OCI-LY7 (cell line): Measurements from ENCODE around the gene ROR2. TPM values are rescaled to one million over a fixed set of nuclear protein-coding genes. Genes with fewer than 3 reads are reported as not detected.

Experiments used
- BruUV-seq: library from RNA; stranded (reverse); fragments of 400-500 nt; replicated peaks from 2 replicates; lab custom pipeline; 2021; lab: Mats Ljungman, UMichigan
- CTCF ChIA-PET: fragments of 300-600 bp; sonication (Branson Sonifier 250); formaldehyde crosslinking; loops from one replicate; lab custom pipeline; 2022; ENCODE audit warnings: antibody characterized with exemption; ENCODE audit not compliant: unreplicated experiment; lab: Charles Lee
- POLR2A ChIA-PET: fragments of 300-600 bp; sonication (Branson Sonifier 250); formaldehyde crosslinking; loops from one replicate; lab custom pipeline; 2022; ENCODE audit warnings: antibody characterized with exemption; lab: Charles Lee
- DNase-seq: peaks from one replicate; pipeline ENCODE4 v3.0.0-alpha.2; 2015; ENCODE audit warnings: low spot score
- H2AFZ ChIP-seq: fragments of 200-600 bp; sonication (generic), shearing (Covaris generic); 2 replicates; pipeline ENCODE4 v1.6.1; 2014; ENCODE audit warnings: mild to moderate bottlenecking, antibody characterized with exemption, low read length, moderate library complexity
- H3K27ac ChIP-seq: fragments of 200-600 bp; sonication (generic); 2 replicates; pipeline ENCODE4 v1.5.1; 2014; ENCODE audit warnings: mixed run types, low read depth, mild to moderate bottlenecking, moderate library complexity, low read length, inconsistent platforms; ENCODE audit not compliant: poor library complexity, severe bottlenecking
- H3K36me3 ChIP-seq: fragments of 200-600 bp; sonication (generic); 2 replicates; pipeline ENCODE4 v1.6.1; 2014; ENCODE audit warnings: mild to moderate bottlenecking, antibody characterized with exemption, low read length, moderate library complexity, mixed read lengths; ENCODE audit not compliant: insufficient read depth
- H3K4me1 ChIP-seq: fragments of 200-600 bp; sonication (generic); 2 replicates; pipeline ENCODE4 v1.5.1; 2014; ENCODE audit warnings: mild to moderate bottlenecking, low read length; ENCODE audit not compliant: insufficient read depth, poor library complexity, severe bottlenecking
- H3K4me2 ChIP-seq: fragments of 200-600 bp; sonication (generic); 2 replicates; pipeline ENCODE4 v1.6.1; 2014; ENCODE audit warnings: mild to moderate bottlenecking, low read length
- H3K4me3 ChIP-seq: fragments of 200-600 bp; sonication (generic); 2 replicates; pipeline ENCODE4 v1.5.1; 2014; ENCODE audit warnings: mild to moderate bottlenecking, low read depth, low read length; ENCODE audit not compliant: poor library complexity, severe bottlenecking
- H3K79me2 ChIP-seq: fragments of 200-600 bp; sonication (generic); 2 replicates; pipeline ENCODE4 v1.6.1; 2016; ENCODE audit warnings: low read depth, mild to moderate bottlenecking, low read length, moderate library complexity, mixed read lengths; ENCODE audit not compliant: insufficient read depth
- H3K9me2 ChIP-seq: fragments of 200-600 bp; sonication (generic); 2 replicates; pipeline ENCODE4 v1.6.1; 2016; ENCODE audit warnings: mild to moderate bottlenecking, low read length, mixed read lengths; ENCODE audit not compliant: insufficient read depth
- H3K9me3 ChIP-seq: fragments of 200-600 bp; sonication (generic); 2 replicates; pipeline ENCODE4 v1.6.1; 2014; ENCODE audit warnings: mild to moderate bottlenecking, mixed run types, low read length, mixed read lengths
- H4K20me1 ChIP-seq: fragments of 200-600 bp; sonication (generic); 2 replicates; pipeline ENCODE4 v1.6.1; 2014; ENCODE audit warnings: mild to moderate bottlenecking, antibody characterized with exemption, low read length, moderate library complexity, mixed read lengths; ENCODE audit not compliant: insufficient read depth
- EZH2phosphoT487 ChIP-seq: fragments of 200-600 bp; sonication (generic); IDR thresholded peaks from 2 replicates; pipeline ENCODE4 v1.6.1; 2018; ENCODE audit warnings: low read depth, borderline replicate concordance, mild to moderate bottlenecking, mixed run types, antibody characterized with exemption, low read length, moderate library complexity, mixed read lengths
- intact Hi-C: fragments of 100-400 bp; cut with micrococcal nuclease; formaldehyde crosslinking; loops from one replicate; pipeline ENCODE4 v1.10.0; 2022; ENCODE audit not compliant: unreplicated experiment
- total RNA-seq, 2 experiments: library from RNA; depleted of rRNA in 1 of 2; stranded (reverse); fragments of >200 nt in 1 of 2; shearing (Covaris generic) in 1 of 2; gene quantifications; 2 replicates each; pipeline ENCODE4 v1.2.3, GENCODE V29; 2014 to 2022
- TF ChIP-seq, protein P1 (sequence below): fragments of 200-600 bp; sonication (generic); conservative IDR thresholded peaks from 2 replicates; pipeline ENCODE4 v1.5.1; 2014; ENCODE audit warnings: mild to moderate bottlenecking, antibody characterized with exemption, low read length, moderate library complexity, mixed read lengths

ROR2 gene
- total RNA-seq, 2 experiments from 2014 or later, result 0.10 to 0.19 TPM

DNA sequence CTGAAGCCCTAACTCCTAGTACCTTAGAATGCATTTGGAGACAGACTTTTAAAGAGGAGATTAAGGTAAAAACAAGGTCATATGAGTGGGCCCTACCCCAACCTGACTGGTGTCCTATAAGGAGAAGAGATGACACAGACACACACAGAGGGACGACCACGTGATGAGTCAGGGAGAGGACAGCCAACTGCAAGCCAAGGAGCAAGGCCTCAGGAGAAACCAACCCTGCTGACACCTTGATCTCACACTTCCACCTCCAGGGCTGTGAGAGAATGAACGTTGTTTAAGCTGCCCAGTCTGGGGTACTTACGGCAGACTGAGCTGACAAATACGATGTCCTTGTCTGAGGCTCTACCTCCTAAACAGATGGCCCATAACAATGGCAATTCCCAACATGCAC is 93.6 kb downstream of the ROR2 start:
- H3K9me3 ChIP-seq, result no peaks in the 10 kb centered on the region
- CTCF ChIA-PET, result no interaction called here
- no peaks in the 10 kb centered on the region for H3K79me2 ChIP-seq
- no peak for DNase-seq
- POLR2A ChIA-PET, result no interaction called here
- H3K4me3 ChIP-seq, result no peak overlapping the region
- no peaks in the 10 kb centered on the region for H3K36me3 ChIP-seq
- H3K27ac ChIP-seq, result no peak overlapping the region
- no peaks in the 10 kb centered on the region for H4K20me1 ChIP-seq
- intact Hi-C loops, result no loop called here
- no peak overlapping the region for H2AFZ ChIP-seq
- BruUV-seq, result no TSS peak
- TF ChIP-seq EZH2phosphoT487, result no peak
- TF ChIP-seq, protein P1, sequence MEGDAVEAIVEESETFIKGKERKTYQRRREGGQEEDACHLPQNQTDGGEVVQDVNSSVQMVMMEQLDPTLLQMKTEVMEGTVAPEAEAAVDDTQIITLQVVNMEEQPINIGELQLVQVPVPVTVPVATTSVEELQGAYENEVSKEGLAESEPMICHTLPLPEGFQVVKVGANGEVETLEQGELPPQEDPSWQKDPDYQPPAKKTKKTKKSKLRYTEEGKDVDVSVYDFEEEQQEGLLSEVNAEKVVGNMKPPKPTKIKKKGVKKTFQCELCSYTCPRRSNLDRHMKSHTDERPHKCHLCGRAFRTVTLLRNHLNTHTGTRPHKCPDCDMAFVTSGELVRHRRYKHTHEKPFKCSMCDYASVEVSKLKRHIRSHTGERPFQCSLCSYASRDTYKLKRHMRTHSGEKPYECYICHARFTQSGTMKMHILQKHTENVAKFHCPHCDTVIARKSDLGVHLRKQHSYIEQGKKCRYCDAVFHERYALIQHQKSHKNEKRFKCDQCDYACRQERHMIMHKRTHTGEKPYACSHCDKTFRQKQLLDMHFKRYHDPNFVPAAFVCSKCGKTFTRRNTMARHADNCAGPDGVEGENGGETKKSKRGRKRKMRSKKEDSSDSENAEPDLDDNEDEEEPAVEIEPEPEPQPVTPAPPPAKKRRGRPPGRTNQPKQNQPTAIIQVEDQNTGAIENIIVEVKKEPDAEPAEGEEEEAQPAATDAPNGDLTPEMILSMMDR, result no peak
- no peaks in the 10 kb centered on the region for H3K9me2 ChIP-seq
- no peaks in the 10 kb centered on the region for H3K4me1 ChIP-seq
- no peak overlapping the region for H3K4me2 ChIP-seq

DNA sequence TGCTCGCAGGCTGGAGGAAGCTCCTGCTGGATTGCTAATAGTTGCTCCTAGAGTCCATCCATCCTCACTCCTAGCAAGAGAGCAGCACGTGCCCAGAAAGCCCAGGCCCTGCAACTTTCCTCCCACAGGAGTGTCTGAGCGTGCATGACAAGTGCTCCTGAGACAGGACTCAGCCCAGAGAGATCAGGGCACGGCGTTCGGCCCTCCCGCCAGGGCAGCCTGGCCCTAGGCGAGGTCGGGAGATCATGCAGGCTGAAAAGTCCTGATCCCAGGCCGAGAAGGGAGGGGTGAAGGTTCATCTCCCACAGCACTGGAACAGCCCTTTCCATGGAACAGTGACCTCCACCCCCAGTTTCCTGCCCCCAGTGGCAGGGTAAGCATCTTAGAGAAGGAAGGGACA is 94.8 kb downstream of the ROR2 start:
- no peak overlapping the region for H3K4me2 ChIP-seq
- DNase-seq, result no peak
- H2AFZ ChIP-seq, result no peak overlapping the region
- H3K36me3 ChIP-seq, result no peaks in the 10 kb centered on the region
- H3K9me2 ChIP-seq, result no peaks in the 10 kb centered on the region
- H3K9me3 ChIP-seq, result no peaks in the 10 kb centered on the region
- no peaks in the 10 kb centered on the region for H3K4me1 ChIP-seq
- H4K20me1 ChIP-seq, result no peaks in the 10 kb centered on the region
- TF ChIP-seq, protein P1, result no peak
- TF ChIP-seq EZH2phosphoT487, result no peak
- intact Hi-C loops, result no loop called here
- CTCF ChIA-PET, result no interaction called here
- no peak overlapping the region for H3K4me3 ChIP-seq
- no peak overlapping the region for H3K27ac ChIP-seq
- POLR2A ChIA-PET, result no interaction called here
- no peaks in the 10 kb centered on the region for H3K79me2 ChIP-seq
- BruUV-seq, result no TSS peak

DNA sequence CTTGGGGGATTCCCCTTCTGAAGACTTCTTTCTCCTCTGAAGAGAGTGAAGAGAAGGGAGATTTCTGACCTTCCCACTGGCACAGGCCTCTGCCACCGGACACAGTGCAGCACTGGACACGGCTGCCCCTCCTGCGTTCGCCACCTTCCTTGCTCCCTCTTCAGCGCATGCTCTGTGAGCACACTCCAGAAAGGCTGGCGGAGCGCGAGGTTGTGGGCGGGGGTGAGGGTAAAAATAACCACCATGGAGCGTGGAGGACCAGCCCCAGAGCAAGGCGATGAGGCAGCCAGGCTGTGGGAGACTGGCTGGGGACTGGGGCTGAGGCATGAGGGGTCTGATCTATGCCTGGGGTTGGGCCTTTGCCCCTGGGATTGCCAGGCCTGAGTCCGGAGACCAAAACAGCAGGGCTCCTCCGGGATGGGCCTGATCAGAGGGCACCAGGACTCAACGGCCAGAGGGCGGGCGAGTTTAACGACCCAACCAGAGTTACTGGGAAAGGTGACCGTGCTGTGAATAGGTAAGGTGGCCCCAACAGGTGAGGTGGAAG is 97.2 kb downstream of the ROR2 start:
- CTCF ChIA-PET, result no interaction called here
- H3K4me1 ChIP-seq, result no peaks in the 10 kb centered on the region
- intact Hi-C loops, result no loop called here

More for the DNA sequence above, 97.2 kb downstream of the ROR2 start:
- Histone ChIP-seq H3K4me2 (no peak overlapping the region), H3K9me3 (no peaks in the 10 kb centered on the region), H2AFZ (no peak overlapping the region), H3K9me2 (no peaks in the 10 kb centered on the region), H4K20me1 (no peaks in the 10 kb centered on the region), H3K4me3 (no peak overlapping the region), H3K36me3 (no peaks in the 10 kb centered on the region), H3K79me2 (no peaks in the 10 kb centered on the region), H3K27ac (no peak overlapping the region)
- no TSS peak for BruUV-seq
- POLR2A ChIA-PET, result no interaction called here
- no peak for TF ChIP-seq EZH2phosphoT487
- TF ChIP-seq, protein P1, result no peak
- DNase-seq, result no peak
